Measurements from ENCODE around the gene EVA1C.

- no peak for TF ChIP-seq EZH2 (IDR thresholded peaks at IDR 0.05)
- TF ChIP-seq POLR2AphosphoS5 (IDR thresholded peaks at IDR 0.05; ENCODE audit: borderline replicate concordance, low read depth, low read length): no peak
- no peak for TF ChIP-seq FOXP2 (optimal IDR thresholded peaks at IDR 0.05; ENCODE audit: control extremely low read depth, extremely low read length, insufficient read depth)
Observed at GRCh38 chr21:32499249-32500055, 86.9 kb downstream of the EVA1C start.

Data from SK-N-MC (cell line).